ENCODE results near the gene QPRT. TPM values are rescaled to one million over a fixed set of nuclear protein-coding genes. Genes with fewer than 3 reads are reported as not detected.

Gene QPRT
- total and polyA plus RNA-seq, 2 of the 8 experiments (the other 6 are each of a cell fraction or from before 2014, with no cell fraction given), result 89.0 to 102 TPM

DNA sequence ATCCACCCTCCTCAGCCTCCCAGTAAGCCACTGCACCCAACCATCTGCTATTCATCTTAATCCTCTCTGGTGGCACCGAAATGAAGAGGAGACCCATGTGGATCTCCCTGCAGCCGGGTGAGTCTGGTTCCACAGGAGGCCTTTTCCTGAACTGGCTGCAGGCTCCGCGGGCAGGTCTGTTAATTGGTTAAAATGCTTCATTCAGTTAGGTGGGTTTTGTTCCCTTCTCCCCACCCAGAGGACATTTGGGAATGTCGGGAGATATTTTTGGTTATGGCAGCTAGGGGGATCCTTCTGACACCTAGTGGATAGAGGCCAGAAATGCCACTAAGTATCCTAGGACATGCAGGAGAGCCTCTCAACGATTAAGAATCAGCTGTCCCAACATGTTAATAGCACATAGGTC, 50.1 kb downstream of the QPRT start:
- DNase-seq (ENCODE audit: low read depth in 1 of 2, low spot score in 2 of 2), result no peak
- Histone ChIP-seq H3K23ac (ENCODE audit: insufficient read length) (no peak overlapping the region), H2BK15ac (ENCODE audit: low read length) (no peak overlapping the region), H3K9me3 (ENCODE audit: insufficient read depth in 2 of 2, low read depth in 1 of 2, low read length in 1 of 2) (no peaks in the 10 kb centered on the region), H3K9ac (replicated peaks in 1 of 4; ENCODE audit: extremely low read depth in 1 of 4, low read depth in 3 of 4, low read length in 3 of 4) (no peak overlapping the region), H2BK120ac (replicated peaks; ENCODE audit: low read depth, low read length) (no peak overlapping the region), H2BK5ac (ENCODE audit: low read depth, low read length) (no peak overlapping the region), H3K27ac (ENCODE audit: low read depth, low read length) (no peak overlapping the region), H3K56ac (replicated peaks; ENCODE audit: insufficient read length, low read depth, low read length) (no peak overlapping the region), H3K79me1 (ENCODE audit: low read depth, low read length) (peaks cover 6% of the 10 kb centered on the region; the same call in 1 of the 2 replicates), H2AFZ (ENCODE audit: low read length) (no peak overlapping the region), H3K14ac (ENCODE audit: insufficient read length) (no peak overlapping the region), H3K4ac (replicated peaks; ENCODE audit: insufficient read length, low read depth, low read length) (no peak overlapping the region), H4K20me1 (replicated peaks in 1 of 2; ENCODE audit: control insufficient read depth in 1 of 2, insufficient read depth in 2 of 2, low read length in 2 of 2) (peaks cover 2 to 5% of the 10 kb centered on the region in 2 experiments), H4K5ac (ENCODE audit: insufficient read length, low read depth, low read length) (no peak overlapping the region), H3K36me3 (ENCODE audit: control insufficient read depth in 2 of 4, insufficient read depth in 4 of 4, low read length in 3 of 4) (peaks cover 26 to 77% (median 41%) of the 10 kb centered on the region in 4 experiments), H3K18ac (ENCODE audit: extremely low read depth, low read length) (no peak overlapping the region), H3K23me2 (ENCODE audit: low read depth, low read length) (no peaks in the 10 kb centered on the region), H3K4me3 (ENCODE audit: extremely low read depth in 1 of 4, insufficient read depth in 2 of 4, low read depth in 3 of 4, low read length in 4 of 4) (no peak overlapping the region), H2AK5ac (ENCODE audit: low read depth, low read length) (no peak overlapping the region), H3K79me2 (ENCODE audit: control insufficient read depth in 1 of 2, insufficient read depth in 2 of 2, low read length in 2 of 2) (peaks cover 0 to 32% of the 10 kb centered on the region in 2 experiments; a peak in 2 of 4 replicates), H4K8ac (ENCODE audit: extremely low read depth, insufficient read depth, low read length) (no peak overlapping the region), H3K4me1 (replicated peaks in 1 of 4; ENCODE audit: control insufficient read depth in 3 of 4, insufficient read depth in 4 of 4, low read length in 3 of 4) (no peaks in the 10 kb centered on the region), H3K27me3 (replicated peaks in 1 of 4; ENCODE audit: control insufficient read depth in 3 of 4, extremely low read depth in 1 of 4, insufficient read depth in 3 of 4, low read length in 3 of 4) (no peaks in the 10 kb centered on the region), H4K91ac (replicated peaks; ENCODE audit: insufficient read length, low read length) (no peak overlapping the region), H3K4me2 (ENCODE audit: insufficient read depth in 1 of 2, low read depth in 2 of 2, low read length in 2 of 2) (no peak overlapping the region), H2BK20ac (ENCODE audit: low read length) (no peak overlapping the region), H2BK12ac (ENCODE audit: low read depth, low read length) (no peak overlapping the region)
- 88% methylated on average over 6 of the region's 6 CpGs; no CpG with 5 or more reads in 1 of the 2 experiments for WGBS, 2 experiments (ENCODE audit: extremely low coverage in 1 of 2, insufficient coverage in 1 of 2, insufficient read length in 1 of 2, insufficient replicate concordance in 2 of 2, low coverage in 1 of 2, low lambda C conversion rate in 2 of 2, missing lambda C conversion rate in 1 of 2)
- POLR2A ChIA-PET (ENCODE audit: partially characterized antibody), result interaction anchor here (0.7 to 26.3 kb wide), 10 partner anchors 10 to 81 kb away, joined by 3 to 490 read pairs (median 6); partner anchors contain the start of genes KIF22 and QPRT
- CTCF ChIA-PET (ENCODE audit: partially characterized antibody), result interaction anchor here (0.6 to 7.4 kb wide), 32 partner anchors 8 to 1636 kb away, joined by 3 to 81 read pairs (median 4); partner anchors contain the start of gene KIF22
- no peak for FAIRE-seq
- peak; percentile 54 to 63 for TF ChIP-seq RAD21 (IDR thresholded peaks at IDR 0.05 in 1 of 2, conservative IDR thresholded peaks at IDR 0.05 in 1 of 2; ENCODE audit: low read depth in 2 of 2, low read length in 2 of 2)
- TF ChIP-seq, protein P1, sequence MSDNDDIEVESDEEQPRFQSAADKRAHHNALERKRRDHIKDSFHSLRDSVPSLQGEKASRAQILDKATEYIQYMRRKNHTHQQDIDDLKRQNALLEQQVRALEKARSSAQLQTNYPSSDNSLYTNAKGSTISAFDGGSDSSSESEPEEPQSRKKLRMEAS (IDR thresholded peaks at IDR 0.05), result no peak
- TF ChIP-seq, protein P2, sequence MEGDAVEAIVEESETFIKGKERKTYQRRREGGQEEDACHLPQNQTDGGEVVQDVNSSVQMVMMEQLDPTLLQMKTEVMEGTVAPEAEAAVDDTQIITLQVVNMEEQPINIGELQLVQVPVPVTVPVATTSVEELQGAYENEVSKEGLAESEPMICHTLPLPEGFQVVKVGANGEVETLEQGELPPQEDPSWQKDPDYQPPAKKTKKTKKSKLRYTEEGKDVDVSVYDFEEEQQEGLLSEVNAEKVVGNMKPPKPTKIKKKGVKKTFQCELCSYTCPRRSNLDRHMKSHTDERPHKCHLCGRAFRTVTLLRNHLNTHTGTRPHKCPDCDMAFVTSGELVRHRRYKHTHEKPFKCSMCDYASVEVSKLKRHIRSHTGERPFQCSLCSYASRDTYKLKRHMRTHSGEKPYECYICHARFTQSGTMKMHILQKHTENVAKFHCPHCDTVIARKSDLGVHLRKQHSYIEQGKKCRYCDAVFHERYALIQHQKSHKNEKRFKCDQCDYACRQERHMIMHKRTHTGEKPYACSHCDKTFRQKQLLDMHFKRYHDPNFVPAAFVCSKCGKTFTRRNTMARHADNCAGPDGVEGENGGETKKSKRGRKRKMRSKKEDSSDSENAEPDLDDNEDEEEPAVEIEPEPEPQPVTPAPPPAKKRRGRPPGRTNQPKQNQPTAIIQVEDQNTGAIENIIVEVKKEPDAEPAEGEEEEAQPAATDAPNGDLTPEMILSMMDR (IDR thresholded peaks at IDR 0.05; ENCODE audit: control extremely low read depth in 1 of 3, insufficient read depth in 1 of 3, low read depth in 1 of 3, low read length in 3 of 3), result peak in 2 of 3 experiments; percentile 68 to 90; a peak in 3 of 4 replicates
- no peak for TF ChIP-seq TBP (IDR thresholded peaks at IDR 0.05; ENCODE audit: low read depth, low read length)
- no peak for TF ChIP-seq TCF12 (IDR thresholded peaks at IDR 0.05; ENCODE audit: low read depth, low read length)
